Femur (tissue), 1 donor: ENCODE data around the gene HEATR3.

Experiments
- DNase-seq: peaks from one replicate; pipeline ENCODE4 v3.0.0-alpha.2; 2017

The HEATR3 gene

GRCh38 chr16:50065624-50066481 lies at the start of gene HEATR3:
Gene HEATR3, plus strand, starts transcription at chr16:50065970. Its CDS starts 162 bp downstream, at chr16:50066132.
- DNase-seq = peak; percentile 97

DNA sequence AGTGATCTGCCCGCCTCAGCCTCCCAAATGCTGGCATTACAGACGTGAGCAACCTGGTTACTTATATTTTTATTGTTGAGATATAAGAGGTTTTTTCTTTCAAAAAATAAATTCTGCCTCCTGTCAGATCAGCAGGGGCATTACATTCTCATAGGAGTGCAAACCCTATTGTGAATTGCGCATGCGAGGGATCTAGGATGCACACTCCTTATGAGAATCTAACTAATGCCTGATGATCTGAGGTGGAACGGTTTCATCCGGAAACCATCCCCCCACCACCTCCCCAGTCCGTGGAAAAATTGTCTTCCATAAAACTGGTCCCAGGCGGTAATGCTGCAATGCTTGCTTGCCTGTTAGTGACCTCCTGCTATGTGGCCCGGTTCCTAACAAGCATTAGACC lies 48.2 kb upstream of the HEATR3 start:
- no peak for DNase-seq

- DNase-seq = no peak
Observed at GRCh38 chr16:50021544-50021943, 44.2 kb upstream of the HEATR3 start.

DNA sequence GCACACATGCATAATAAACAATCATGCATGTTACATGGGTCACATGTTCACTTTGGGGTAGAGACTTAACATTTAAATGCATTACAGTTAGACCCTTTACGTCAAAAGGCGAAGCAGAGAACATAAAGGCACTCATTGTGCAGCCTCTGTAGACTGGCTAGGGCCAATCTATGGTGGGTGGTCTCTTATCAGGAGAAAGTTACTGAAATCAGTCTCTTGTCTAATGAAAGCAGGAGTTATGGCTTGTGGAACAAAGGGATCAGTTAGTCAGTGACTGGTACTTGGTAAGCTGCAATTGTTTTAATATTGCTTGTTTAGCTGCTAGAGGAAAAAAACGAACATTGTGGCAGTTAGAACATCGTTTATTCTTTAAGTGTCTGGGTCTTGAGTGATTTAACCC lies 42.1 kb upstream of the HEATR3 start:
- DNase-seq = no peak

GRCh38 chr16:50024207-50024606 lies 41.6 kb upstream of the HEATR3 start:
- DNase-seq = no peak

- peak; percentile 98 for DNase-seq
Observed at GRCh38 chr16:50024684-50025536, 40.9 kb upstream of the HEATR3 start, which contains the start of gene CNEP1R1. Gene CNEP1R1, plus strand, starts transcription at chr16:50025225. Its CDS starts 91 bp downstream, at chr16:50025316.

DNA sequence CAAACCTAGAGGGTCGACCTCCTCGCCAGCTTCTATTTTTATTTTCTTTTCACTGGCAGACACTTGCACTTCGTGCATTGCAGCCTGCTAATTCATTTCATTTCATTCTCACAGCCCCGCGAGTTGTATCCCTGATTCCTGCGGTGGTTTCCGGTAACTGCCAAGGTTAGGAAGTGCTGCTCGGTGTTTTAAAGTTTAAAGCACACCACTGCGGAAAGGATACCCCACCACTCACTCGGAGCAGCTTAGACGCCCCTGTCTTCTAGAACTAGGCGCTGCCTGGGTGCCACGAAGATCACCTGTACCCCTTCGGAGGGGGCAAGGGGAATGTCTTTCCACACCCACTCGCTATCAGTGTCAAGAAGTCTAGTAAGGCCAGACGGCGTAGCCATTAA lies 40.2 kb upstream of the HEATR3 start:
- DNase-seq = no peak

DNA sequence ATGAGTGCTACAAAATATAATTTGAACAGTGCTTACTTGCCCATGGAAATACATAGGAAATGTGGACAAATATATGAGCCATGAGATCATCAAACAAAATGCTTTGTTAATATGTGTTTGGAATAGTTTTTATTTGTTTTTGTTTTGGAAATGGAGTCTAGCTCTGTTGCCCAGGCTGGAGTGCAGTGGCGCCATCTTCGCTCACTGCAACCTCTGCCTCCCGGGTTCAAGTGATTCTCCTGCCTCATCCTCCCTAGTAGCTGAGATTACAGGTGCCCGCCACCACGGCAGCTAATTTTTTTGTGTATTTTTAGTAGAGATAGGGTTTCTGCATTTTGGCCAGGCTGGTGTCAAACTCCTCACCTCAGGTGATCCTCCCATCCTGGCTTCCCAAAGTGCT lies 37.9 kb upstream of the HEATR3 start:
- DNase-seq = no peak

DNA sequence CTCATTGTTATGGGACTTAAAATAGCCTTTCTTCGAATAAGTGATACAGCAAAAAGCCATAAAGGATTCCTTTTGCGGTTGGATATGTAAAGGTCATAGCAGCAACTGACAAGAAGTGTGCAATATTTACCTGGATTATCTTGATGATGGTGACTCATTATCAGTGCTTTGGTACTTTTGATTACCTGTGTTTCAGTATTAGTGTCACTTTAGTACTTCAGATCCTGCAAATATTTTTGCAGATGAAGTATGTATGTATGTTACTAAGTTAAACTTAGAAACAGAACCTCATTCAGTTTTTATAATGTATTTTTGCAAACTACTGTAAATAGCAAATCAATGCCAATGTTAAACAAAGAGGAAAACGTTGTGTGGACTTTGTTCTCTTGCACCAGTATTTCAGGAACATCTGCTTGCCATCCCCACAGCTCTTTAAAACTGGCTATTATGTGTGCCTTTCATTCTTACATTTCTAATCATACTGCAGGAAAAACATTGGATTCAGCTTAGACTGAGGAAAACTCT lies 30.2 kb upstream of the HEATR3 start:
- no peak for DNase-seq

DNA sequence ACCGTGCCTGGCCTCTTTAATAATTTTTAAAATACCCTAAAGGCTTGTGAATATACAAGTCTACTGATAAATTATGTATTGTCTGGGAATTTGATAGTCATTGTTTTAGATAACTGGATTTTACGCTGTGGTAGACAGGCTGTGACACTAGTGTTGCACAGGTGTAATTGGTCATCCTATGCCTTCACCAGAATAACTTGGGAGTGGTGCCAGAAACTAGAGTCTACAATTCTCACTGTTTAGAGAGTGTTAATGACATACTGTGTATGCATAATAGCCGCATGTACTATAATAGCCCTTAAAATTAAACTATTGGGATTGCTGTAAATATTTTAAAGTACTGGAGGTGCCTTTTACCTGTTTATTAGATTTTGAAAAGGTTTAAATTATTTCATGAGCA lies 29.3 kb upstream of the HEATR3 start:
- DNase-seq = no peak

- no peak for DNase-seq
Observed at GRCh38 chr16:50037662-50038220, 28.0 kb upstream of the HEATR3 start.

GRCh38 chr16:50038286-50038685 lies 27.5 kb upstream of the HEATR3 start:
- no peak for DNase-seq

- DNase-seq = peak; percentile 32
Observed at GRCh38 chr16:50038756-50039529, 26.8 kb upstream of the HEATR3 start.

- DNase-seq = no peak
Observed at GRCh38 chr16:50040018-50040417, 25.8 kb upstream of the HEATR3 start.

DNA sequence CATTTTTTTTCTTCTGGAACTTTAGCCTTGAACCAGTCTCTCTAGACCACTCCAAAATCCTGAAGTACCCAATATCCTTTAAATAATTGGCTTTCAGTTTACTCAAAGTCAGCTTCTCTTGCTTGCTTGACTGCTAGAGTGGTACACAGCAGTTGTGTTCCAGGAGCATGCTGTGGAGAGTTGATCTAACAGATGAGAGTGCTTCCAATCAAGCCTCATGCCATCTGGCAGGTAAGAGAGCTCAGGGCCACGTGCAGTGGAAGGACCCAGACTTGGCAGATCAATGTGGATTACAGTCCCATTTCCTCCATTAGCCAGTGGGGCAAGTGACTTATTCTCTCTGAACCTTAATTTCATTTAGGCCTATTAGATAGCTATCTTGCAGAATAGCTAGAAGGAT lies 25.1 kb upstream of the HEATR3 start:
- DNase-seq = no peak

GRCh38 chr16:50043358-50043757 lies 22.4 kb upstream of the HEATR3 start:
- no peak for DNase-seq

- DNase-seq = no peak
Observed at GRCh38 chr16:50045412-50045811, 20.4 kb upstream of the HEATR3 start.

DNA sequence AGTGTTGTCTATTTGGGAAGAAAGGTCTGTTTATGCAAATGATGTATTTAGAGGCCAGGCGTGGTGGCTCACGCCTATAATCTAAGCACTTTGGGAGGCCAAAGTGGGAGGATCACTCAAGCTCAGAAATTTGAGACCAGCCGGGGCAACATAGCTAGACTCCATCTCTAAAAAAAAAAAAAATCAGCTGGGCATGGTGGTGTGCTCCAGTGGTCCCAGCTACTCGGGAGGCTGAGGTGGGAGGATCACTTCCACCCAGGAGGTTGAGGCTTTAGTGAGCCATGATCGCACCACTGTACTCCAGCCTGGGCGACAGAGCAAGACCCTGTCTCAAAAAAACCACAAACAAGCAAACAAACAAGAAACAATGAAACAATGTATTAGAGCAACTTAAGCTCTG lies 18.9 kb upstream of the HEATR3 start:
- DNase-seq = no peak

- no peak for DNase-seq
Observed at GRCh38 chr16:50047864-50048263, 17.9 kb upstream of the HEATR3 start.

DNA sequence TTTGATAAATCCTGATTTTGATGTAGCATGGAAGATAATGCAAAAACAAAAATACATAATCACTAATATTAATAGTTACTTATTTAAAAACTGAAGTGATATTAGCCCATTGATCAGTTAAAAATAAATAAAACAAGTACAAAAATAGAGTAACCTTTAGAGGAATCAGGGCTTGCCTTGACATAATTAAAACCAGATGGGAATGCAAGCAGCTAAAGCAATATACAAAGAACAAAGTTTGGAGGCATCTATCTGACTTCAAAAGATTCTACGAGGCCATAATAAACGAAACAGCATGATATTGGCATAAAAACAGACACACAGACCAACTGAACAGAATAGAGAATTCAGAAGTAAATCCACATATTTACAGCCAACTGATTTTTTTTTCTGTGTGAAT lies 15.0 kb upstream of the HEATR3 start:
- no peak for DNase-seq

DNA sequence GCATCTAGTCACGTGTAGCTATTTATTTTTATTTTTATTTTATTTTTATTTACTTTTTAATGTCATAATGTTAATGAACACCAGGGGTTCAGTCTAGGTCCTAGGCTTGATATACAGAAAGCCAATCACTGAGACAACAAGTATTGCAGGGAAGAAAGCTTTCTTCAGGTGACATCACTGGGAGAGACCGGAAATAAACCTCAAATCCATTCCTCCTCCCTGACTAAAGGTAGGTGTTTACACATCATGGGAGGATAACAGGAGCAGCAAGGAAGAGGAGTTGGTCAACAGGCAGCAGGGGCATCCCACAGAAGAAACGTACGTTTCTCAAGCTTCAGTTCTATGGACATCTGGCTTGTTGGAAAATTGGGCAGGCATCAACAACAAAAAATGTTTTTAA lies 9.5 kb upstream of the HEATR3 start:
- DNase-seq = no peak

DNA sequence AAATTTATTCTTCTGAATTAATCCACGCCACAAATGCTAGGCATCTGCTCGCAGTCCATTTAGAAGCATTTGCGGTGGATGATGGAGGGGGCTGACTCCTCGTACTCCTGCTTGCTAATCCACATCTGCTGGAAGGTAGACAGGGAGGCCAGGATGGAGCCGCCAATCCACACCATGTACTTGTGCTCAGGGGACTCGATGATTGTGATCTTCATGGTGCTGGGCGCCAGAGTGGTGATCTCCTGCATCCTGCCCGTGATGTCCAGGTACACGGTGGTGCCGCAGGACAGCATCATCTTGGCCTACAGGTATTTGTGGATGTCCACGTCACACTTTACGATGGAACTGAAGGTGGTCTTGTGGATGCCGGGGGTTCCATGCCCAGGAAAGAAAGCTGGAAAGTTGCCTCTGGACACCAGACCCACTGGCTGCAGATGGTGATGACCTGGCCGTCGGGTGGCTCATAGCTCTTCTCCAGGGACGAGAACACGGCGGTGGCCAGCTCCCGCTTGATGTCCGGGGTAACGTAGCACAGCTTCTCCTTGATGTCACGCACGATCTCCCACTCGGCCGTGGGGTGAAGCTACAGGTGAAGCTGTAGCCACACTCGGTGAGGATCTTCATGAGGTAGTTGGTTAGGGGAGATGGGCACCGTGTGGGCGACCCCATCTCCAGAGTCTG lies 7.5 kb upstream of the HEATR3 start:
- no peak for DNase-seq
